K562 (cell line): ENCODE measurements around the gene MLN. TPM values are rescaled to one million over a fixed set of nuclear protein-coding genes. Genes with fewer than 3 reads are reported as not detected.

ENCODE experiments used
- ATAC-seq: fragments of 200-7000 bp; cut with Tn5 transposase; 3 replicates; pipeline ENCODE4 v1.9.1; 2020; ENCODE audit warnings: moderate library complexity
- BruUV-seq: library from RNA; stranded (reverse); fragments of 400-500 nt; replicated peaks from 2 replicates; lab custom pipeline; 2021; lab: Mats Ljungman, UMichigan
- CTCF ChIA-PET: fragments of 300-600 bp; formaldehyde crosslinking; extraction: SDS; loops from one replicate; lab custom pipeline; 2021; ENCODE audit warnings: low intra/inter-chr PET ratio; lab: Yijun Ruan, JAX
- POLR2A ChIA-PET: fragments of 300-600, 350-650 bp; sonication (Branson Sonifier 250); formaldehyde crosslinking; extraction: SDS; loops from one replicate; lab custom pipeline; 2021; ENCODE audit warnings: antibody characterized with exemption, inconsistent platforms; lab: Yijun Ruan, JAX
- DNase-seq, 4 experiments: peaks; one replicate each; pipeline versions ENCODE4 v3.0.0 to v3.0.0-alpha.2; 2011 to 2018; ENCODE audit warnings: low spot score in 3 of 4, mixed read lengths in 3 of 4; ENCODE audit errors: extremely low read depth in 1 of 4
- FAIRE-seq: peaks from 2 replicates; lab custom pipeline; 2011; peaks lifted over from hg19 to GRCh38; lab: Jason Lieb, UNC
- H2AFZ ChIP-seq: 2 replicates; pipeline ENCODE4 v1.6.0; 2011; ENCODE audit warnings: low read depth, low read length, control low read depth, inconsistent platforms
- H3K27ac ChIP-seq: fragments of 200-600 bp; 3 replicates; pipeline ENCODE4 v1.8.0; 2011; ENCODE audit warnings: low read depth, mild to moderate bottlenecking, control low read depth, inconsistent platforms, low read length, moderate library complexity, mixed read lengths; ENCODE audit errors: extremely low read depth
- H3K27me3 ChIP-seq, 2 experiments: fragments of 300-600 bp in 1 of 2; 2 replicates in 1 of 2; 3 replicates in 1 of 2; pipeline versions ENCODE4 v1.6.0 to v1.8.0; 2011; ENCODE audit warnings: inconsistent platforms in 2 of 2, low read length in 2 of 2, mild to moderate bottlenecking in 1 of 2, mixed read lengths in 1 of 2, moderate library complexity in 1 of 2; ENCODE audit not compliant: control insufficient read depth in 2 of 2, insufficient read depth in 2 of 2
- H3K36me3 ChIP-seq: fragments of 300-600 bp; 3 replicates; pipeline ENCODE4 v1.8.0; 2011; ENCODE audit warnings: mild to moderate bottlenecking, low read length, inconsistent platforms; ENCODE audit not compliant: control insufficient read depth, insufficient read depth
- H3K4me1 ChIP-seq, 2 experiments: fragments of 200-600 bp in 1 of 2; replicated peaks in 1 of 2; 2 replicates in 1 of 2; 3 replicates in 1 of 2; pipeline versions ENCODE4 v1.5.1 to v1.8.0; 2011; ENCODE audit warnings: inconsistent platforms in 2 of 2, low read length in 2 of 2, mild to moderate bottlenecking in 1 of 2, mixed read lengths in 1 of 2, moderate library complexity in 1 of 2; ENCODE audit not compliant: control insufficient read depth in 2 of 2, insufficient read depth in 2 of 2
- H3K4me2 ChIP-seq: 2 replicates; pipeline ENCODE4 v1.6.1; 2011; ENCODE audit warnings: low read length, control low read depth, inconsistent platforms, mixed read lengths; ENCODE audit not compliant: insufficient read depth
- H3K4me3 ChIP-seq: fragments of 200-600 bp; sonication (generic), shearing (Covaris generic); 2 replicates; pipeline ENCODE4 v1.5.1; 2016; ENCODE audit warnings: control low read depth, inconsistent platforms
- H3K79me2 ChIP-seq: fragments of 200-600 bp; 3 replicates; pipeline ENCODE4 v1.8.0; 2011; ENCODE audit warnings: low read length, inconsistent platforms; ENCODE audit not compliant: control insufficient read depth, insufficient read depth
- H3K9ac ChIP-seq, 2 experiments: 2 replicates each; pipeline versions ENCODE4 v1.6.0 to v1.6.1; 2011; ENCODE audit warnings: low read depth in 2 of 2, low read length in 2 of 2, control low read depth in 1 of 2, inconsistent platforms in 1 of 2, mild to moderate bottlenecking in 1 of 2, mixed read lengths in 1 of 2; ENCODE audit not compliant: insufficient read depth in 1 of 2
- H3K9me1 ChIP-seq: one replicate; pipeline ENCODE4 v1.6.0; 2011; ENCODE audit warnings: inconsistent platforms, mild to moderate bottlenecking, low read length, moderate library complexity; ENCODE audit not compliant: control insufficient read depth, insufficient read depth
- H3K9me3 ChIP-seq: replicated peaks from 2 replicates; pipeline ENCODE4 v1.5.1; 2011; ENCODE audit warnings: low read depth, low read length, inconsistent platforms; ENCODE audit not compliant: control insufficient read depth, insufficient read depth
- H4K20me1 ChIP-seq: replicated peaks from 2 replicates; pipeline ENCODE4 v1.6.1; 2011; ENCODE audit warnings: low read length, inconsistent platforms, mixed read lengths; ENCODE audit not compliant: control insufficient read depth, insufficient read depth
- ATF7 ChIP-seq: fragments of 450-650 bp; IDR thresholded peaks from 2 replicates; pipeline ENCODE4 v1.7.1; 2014; ENCODE audit warnings: mild to moderate bottlenecking, moderate library complexity
- CTBP1 ChIP-seq: fragments of 450-650 bp; IDR thresholded peaks from 2 replicates; pipeline ENCODE4 v1.6.1; 2016; ENCODE audit warnings: borderline replicate concordance
- JUN ChIP-seq, 2 experiments: sonication (generic) in 1 of 2; formaldehyde crosslinking in 1 of 2; IDR thresholded peaks; 2 replicates each; pipeline versions ENCODE4 v1.6.1 to v1.8.0; 2012 to 2022; ENCODE audit warnings: borderline replicate concordance in 2 of 2, mild to moderate bottlenecking in 2 of 2, improper control_type of control experiment in 1 of 2, low read depth in 1 of 2, low read length in 1 of 2, missing genetic modification reagents in 1 of 2
- JUND ChIP-seq, 2 experiments: IDR thresholded peaks; 2 replicates in 1 of 2; 3 replicates in 1 of 2; pipeline ENCODE4 v1.6.1; 2011; ENCODE audit warnings: borderline replicate concordance in 2 of 2, low read depth in 2 of 2, low read length in 2 of 2, improper control_type of control experiment in 1 of 2, missing biosample characterization in 1 of 2, missing genetic modification characterization in 1 of 2, missing genetic modification reagents in 1 of 2
- SMC3 ChIP-seq: conservative IDR thresholded peaks from 2 replicates; pipeline ENCODE4 v1.6.1; 2011; ENCODE audit warnings: low read depth, low read length, improper control_type of control experiment; ENCODE audit not compliant: insufficient read depth
- XRCC5 ChIP-seq: fragments of 200-400 bp; formaldehyde crosslinking; IDR thresholded peaks from 2 replicates; pipeline ENCODE4 v1.6.1; 2017; ENCODE audit warnings: low read depth, mild to moderate bottlenecking, low read length
- ZKSCAN3 ChIP-seq: fragments of 250-450 bp; sonication (Bioruptor Pico); IDR thresholded peaks from 2 replicates; pipeline ENCODE4 v1.4.0; 2020
- WGBS: fragments of 100-300 bp; shearing (Covaris generic); methylation state at CpG from one replicate; pipeline ENCODE4 v1.1.6; 2016; ENCODE audit warnings: low coverage, mixed read lengths; ENCODE audit not compliant: insufficient coverage; ENCODE audit errors: missing lambda C conversion rate; 5-methylcytosine and 5-hydroxymethylcytosine counted together
- in situ Hi-C: fragments of 300-500 bp; cut with MboI; formaldehyde crosslinking; loops from 4 replicates; pipeline ENCODE4 v1.15.0; 2018; ENCODE audit warnings: inconsistent platforms, mixed read lengths
- intact Hi-C: fragments of 100-400 bp; cut with micrococcal nuclease; formaldehyde crosslinking; loops from 2 replicates; pipeline ENCODE4 v1.14.2; 2022
- polyA plus RNA-seq, 8 experiments: library from polyadenylated mRNA; depleted of rRNA in 4 of 8; stranded (reverse) in 5 of 8; unstranded in 3 of 8; fragments of >200 nt; fragmentation: Nextera tagmentation in 2 of 8; fragmentation: Illumina TruSeq in 1 of 8; extraction: Ambion mirVana in 2 of 8; extraction: Trizol in 1 of 8; gene quantifications; 2 replicates each; pipeline versions ENCODE4 v1.2.1 to v1.2.3, GENCODE V29; 2011 to 2014; ENCODE audit warnings: inconsistent platforms in 1 of 8, missing spikeins in 1 of 8
- total RNA-seq, 7 experiments: library from RNA; depleted of rRNA in 6 of 7; stranded (reverse); fragments of >200 nt in 6 of 7; fragmentation: Illumina TruSeq in 2 of 7; extraction: Trizol in 2 of 7; gene quantifications; 2 replicates each; pipeline versions ENCODE4 v1.2.1 to v1.2.3, GENCODE V29; 2011 to 2021; ENCODE audit warnings: low replicate concordance in 1 of 7
- TF ChIP-seq, protein P1 (sequence below): fragments of 450-650 bp; IDR thresholded peaks from 2 replicates; pipeline ENCODE4 v1.6.1; 2016
- TF ChIP-seq, protein P2 (sequence below), 2 experiments: fragments of 450-650 bp in 1 of 2; sonication (generic) in 1 of 2; formaldehyde crosslinking in 1 of 2; IDR thresholded peaks; 2 replicates each; pipeline versions ENCODE4 v1.7.1 to v1.9.0; 2016 to 2022; ENCODE audit warnings: inconsistent platforms in 1 of 2, mild to moderate bottlenecking in 1 of 2, missing genetic modification reagents in 1 of 2

The MLN gene
- total and polyA plus RNA-seq, 9 of the 15 experiments (the other 6 are each of a cell fraction or from before 2014, with no cell fraction given), result not detected

GRCh38 chr6:33768644-33769120, 35.1 kb downstream of the MLN start:
- no peaks in the 10 kb centered on the region for H3K9me1 ChIP-seq
- H3K4me1 ChIP-seq, result peaks cover 3 to 18% of the 10 kb centered on the region in 2 experiments; a peak in 3 of 5 replicates
- no TSS peak for BruUV-seq
- H4K20me1 ChIP-seq, result peaks cover 34% of the 10 kb centered on the region
- H3K36me3 ChIP-seq, result peaks cover 15% of the 10 kb centered on the region; the same call in 2 of the 3 replicates
- intact Hi-C loops (no loop called here), in situ Hi-C loops (no loop called here)
- no peaks in the 10 kb centered on the region for H3K79me2 ChIP-seq
- H3K27me3 ChIP-seq, result peaks cover 25 to 62% of the 10 kb centered on the region in 2 experiments
- ATAC-seq (peak; percentile 85), DNase-seq (peak; percentile 81 to 89 (median 86)), FAIRE-seq (peak; percentile 95)
- H2AFZ ChIP-seq, result no peak overlapping the region
- CTCF ChIA-PET, result interaction anchor here (1.1 to 2.2 kb wide), 3 partner anchors 259 to 1473 kb away, joined by 4 to 13 read pairs (median 10); no protein-coding TSS in a partner anchor
- H3K4me2 ChIP-seq, result no peak overlapping the region
- POLR2A ChIA-PET, result interaction anchor here (4.8 kb wide), 1 partner anchor 13 kb away, joined by 36 read pairs; no protein-coding TSS in a partner anchor
- 7% methylated on average over 7 of the region's 7 CpGs for WGBS
- no peak overlapping the region for H3K9ac ChIP-seq
- no peaks in the 10 kb centered on the region for H3K9me3 ChIP-seq
- H3K4me3 ChIP-seq, result no peak overlapping the region
- H3K27ac ChIP-seq, result no peak overlapping the region
- TF ChIP-seq XRCC5 (0 out of 2 replicates have a peak, but pooled peaks have one; percentile 30), CTBP1 (peak; percentile 26; the same call in 1 of the 2 replicates), JUN (IDR thresholded peaks at IDR 0.05; ENCODE audit: borderline replicate concordance, low read depth, low read length) (0 out of 2 replicates have a peak, but pooled peaks have one; percentile 21), JUN (CRISPR knock-in tag; IDR thresholded peaks at IDR 0.05; ENCODE audit: borderline replicate concordance) (no peak), ZKSCAN3 (CRISPR knock-in tag) (no peak), JUND (IDR thresholded peaks at IDR 0.05; ENCODE audit: borderline replicate concordance, low read depth, low read length) (0 out of 2 replicates have a peak, but pooled peaks have one; percentile 35), JUND (tag; IDR thresholded peaks at IDR 0.05; ENCODE audit: borderline replicate concordance, low read depth, low read length) (no peak), SMC3 (peak; percentile 77; the same call in 1 of the 2 replicates), ATF7 (0 out of 2 replicates have a peak, but pooled peaks have one; percentile 11)
- TF ChIP-seq, protein P1, sequence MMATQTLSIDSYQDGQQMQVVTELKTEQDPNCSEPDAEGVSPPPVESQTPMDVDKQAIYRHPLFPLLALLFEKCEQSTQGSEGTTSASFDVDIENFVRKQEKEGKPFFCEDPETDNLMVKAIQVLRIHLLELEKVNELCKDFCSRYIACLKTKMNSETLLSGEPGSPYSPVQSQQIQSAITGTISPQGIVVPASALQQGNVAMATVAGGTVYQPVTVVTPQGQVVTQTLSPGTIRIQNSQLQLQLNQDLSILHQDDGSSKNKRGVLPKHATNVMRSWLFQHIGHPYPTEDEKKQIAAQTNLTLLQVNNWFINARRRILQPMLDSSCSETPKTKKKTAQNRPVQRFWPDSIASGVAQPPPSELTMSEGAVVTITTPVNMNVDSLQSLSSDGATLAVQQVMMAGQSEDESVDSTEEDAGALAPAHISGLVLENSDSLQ, result peak; percentile 29; the same call in 1 of the 2 replicates
- TF ChIP-seq, protein P2, sequence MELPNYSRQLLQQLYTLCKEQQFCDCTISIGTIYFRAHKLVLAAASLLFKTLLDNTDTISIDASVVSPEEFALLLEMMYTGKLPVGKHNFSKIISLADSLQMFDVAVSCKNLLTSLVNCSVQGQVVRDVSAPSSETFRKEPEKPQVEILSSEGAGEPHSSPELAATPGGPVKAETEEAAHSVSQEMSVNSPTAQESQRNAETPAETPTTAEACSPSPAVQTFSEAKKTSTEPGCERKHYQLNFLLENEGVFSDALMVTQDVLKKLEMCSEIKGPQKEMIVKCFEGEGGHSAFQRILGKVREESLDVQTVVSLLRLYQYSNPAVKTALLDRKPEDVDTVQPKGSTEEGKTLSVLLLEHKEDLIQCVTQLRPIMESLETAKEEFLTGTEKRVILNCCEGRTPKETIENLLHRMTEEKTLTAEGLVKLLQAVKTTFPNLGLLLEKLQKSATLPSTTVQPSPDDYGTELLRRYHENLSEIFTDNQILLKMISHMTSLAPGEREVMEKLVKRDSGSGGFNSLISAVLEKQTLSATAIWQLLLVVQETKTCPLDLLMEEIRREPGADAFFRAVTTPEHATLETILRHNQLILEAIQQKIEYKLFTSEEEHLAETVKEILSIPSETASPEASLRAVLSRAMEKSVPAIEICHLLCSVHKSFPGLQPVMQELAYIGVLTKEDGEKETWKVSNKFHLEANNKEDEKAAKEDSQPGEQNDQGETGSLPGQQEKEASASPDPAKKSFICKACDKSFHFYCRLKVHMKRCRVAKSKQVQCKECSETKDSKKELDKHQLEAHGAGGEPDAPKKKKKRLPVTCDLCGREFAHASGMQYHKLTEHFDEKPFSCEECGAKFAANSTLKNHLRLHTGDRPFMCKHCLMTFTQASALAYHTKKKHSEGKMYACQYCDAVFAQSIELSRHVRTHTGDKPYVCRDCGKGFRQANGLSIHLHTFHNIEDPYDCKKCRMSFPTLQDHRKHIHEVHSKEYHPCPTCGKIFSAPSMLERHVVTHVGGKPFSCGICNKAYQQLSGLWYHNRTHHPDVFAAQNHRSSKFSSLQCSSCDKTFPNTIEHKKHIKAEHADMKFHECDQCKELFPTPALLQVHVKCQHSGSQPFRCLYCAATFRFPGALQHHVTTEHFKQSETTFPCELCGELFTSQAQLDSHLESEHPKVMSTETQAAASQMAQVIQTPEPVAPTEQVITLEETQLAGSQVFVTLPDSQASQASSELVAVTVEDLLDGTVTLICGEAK (IDR thresholded peaks at IDR 0.05), result no peak
- TF ChIP-seq, protein P2 (CRISPR knock-in tag; IDR thresholded peaks at IDR 0.05), result no peak
